Activated CD8-positive, alpha-beta memory T cell treated with anti-CD3 and anti-CD28 coated beads, Interleukin-2, amount 10 ng/mL, durations not matched to agents 7 days and 5 days (primary cell): Measurements from ENCODE around the gene MYZAP. TPM values are rescaled to one million over a fixed set of nuclear protein-coding genes. Genes with fewer than 3 reads are reported as not detected.

Experiments
- ATAC-seq: fragments of 150-1000 bp; cut with Tn5 transposase; one replicate; pipeline ENCODE4 v1.10.0; 2021; ENCODE audit warnings: moderate library complexity
- CTCF ChIA-PET: fragments of 350-600 bp; sonication (Branson Sonifier 250); formaldehyde crosslinking; loops from one replicate; lab custom pipeline; 2021; ENCODE audit warnings: antibody characterized with exemption; lab: Charles Lee
- DNase-seq: peaks from one replicate; pipeline ENCODE4 v3.0.0-alpha.2; 2020
- H3K27ac Mint-ChIP-seq: one replicate; pipeline ENCODE4 v1.8.0; 2021; ENCODE audit warnings: mild to moderate bottlenecking, mixed read lengths
- H3K27me3 Mint-ChIP-seq: one replicate; pipeline ENCODE4 v1.8.0; 2021; ENCODE audit warnings: mixed read lengths
- H3K36me3 Mint-ChIP-seq: one replicate; pipeline ENCODE4 v1.8.0; 2021; ENCODE audit warnings: mild to moderate bottlenecking, mixed read lengths
- H3K4me1 Mint-ChIP-seq: one replicate; pipeline ENCODE4 v1.8.0; 2021; ENCODE audit warnings: mixed read lengths
- H3K4me3 Mint-ChIP-seq: one replicate; pipeline ENCODE4 v1.8.0; 2021; ENCODE audit warnings: mild to moderate bottlenecking, moderate library complexity, mixed read lengths
- H3K9me3 Mint-ChIP-seq: one replicate; pipeline ENCODE4 v1.8.0; 2022; ENCODE audit warnings: low read depth, mixed read lengths
- total RNA-seq, 2 experiments: library from RNA; stranded (reverse); gene quantifications; one replicate each; pipeline ENCODE4 v1.2.3, GENCODE V29; 2021

Gene MYZAP
- total RNA-seq, 2 experiments from 2014 or later, result not detected

DNA sequence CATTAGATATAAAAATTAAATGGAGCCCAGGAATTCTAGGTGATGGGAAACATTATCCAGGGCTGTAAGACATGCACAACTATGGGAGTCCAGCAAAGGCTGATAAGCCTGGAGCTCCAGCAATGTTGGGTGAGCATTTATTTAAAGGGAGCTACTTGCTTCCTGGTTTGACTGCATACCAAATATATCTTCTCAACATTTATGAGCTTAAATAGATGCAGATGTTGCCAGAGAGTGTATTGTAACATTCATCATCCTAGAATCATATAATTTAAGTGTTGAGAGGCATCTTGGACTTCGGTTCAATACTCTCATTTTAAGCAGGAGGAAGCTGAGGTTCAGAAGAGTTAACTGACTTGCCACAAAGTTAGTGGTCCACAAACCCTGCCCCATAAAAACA lies 102.6 kb downstream of the MYZAP start:
- CTCF ChIA-PET, result no interaction called here
- DNase-seq, result no peak
- no peak for ATAC-seq
- no peaks in the 10 kb centered on the region for H3K9me3 Mint-ChIP-seq
- no peak overlapping the region for H3K27ac Mint-ChIP-seq
- peaks cover 34% of the 10 kb centered on the region for H3K27me3 Mint-ChIP-seq
- no peaks in the 10 kb centered on the region for H3K36me3 Mint-ChIP-seq
- H3K4me1 Mint-ChIP-seq, result peaks cover 4% of the 10 kb centered on the region
- no peak overlapping the region for H3K4me3 Mint-ChIP-seq

DNA sequence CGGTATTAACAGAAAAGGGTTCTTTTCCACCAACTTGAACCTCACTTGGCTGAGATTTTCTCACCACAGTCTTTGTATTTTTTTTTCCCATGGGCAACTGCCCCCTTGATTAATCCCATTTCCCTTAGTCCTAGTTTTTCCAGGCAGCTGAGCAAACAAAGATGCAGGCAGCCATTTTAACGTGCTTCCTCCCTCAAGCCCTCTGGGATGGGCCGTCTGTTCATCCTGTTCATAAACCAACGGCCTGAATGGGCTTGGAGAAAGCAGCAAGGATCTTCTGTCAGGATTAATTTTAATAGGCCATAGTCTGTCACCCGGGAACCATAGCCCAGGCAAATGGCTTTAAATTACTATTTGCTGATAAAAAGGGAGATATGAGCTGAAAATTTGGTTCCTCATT lies 104.4 kb downstream of the MYZAP start:
- Mint-ChIP-seq H3K36me3 (no peaks in the 10 kb centered on the region), H3K4me1 (peaks cover 4% of the 10 kb centered on the region), H3K9me3 (no peaks in the 10 kb centered on the region), H3K4me3 (no peak overlapping the region), H3K27me3 (peaks cover 43% of the 10 kb centered on the region), H3K27ac (no peak overlapping the region)
- ATAC-seq (no peak), DNase-seq (no peak)
- CTCF ChIA-PET, result interaction anchor here (0.9 to 1.5 kb wide), 3 partner anchors 17 to 55 kb away, joined by 3 read pairs; no protein-coding TSS in a partner anchor

DNA sequence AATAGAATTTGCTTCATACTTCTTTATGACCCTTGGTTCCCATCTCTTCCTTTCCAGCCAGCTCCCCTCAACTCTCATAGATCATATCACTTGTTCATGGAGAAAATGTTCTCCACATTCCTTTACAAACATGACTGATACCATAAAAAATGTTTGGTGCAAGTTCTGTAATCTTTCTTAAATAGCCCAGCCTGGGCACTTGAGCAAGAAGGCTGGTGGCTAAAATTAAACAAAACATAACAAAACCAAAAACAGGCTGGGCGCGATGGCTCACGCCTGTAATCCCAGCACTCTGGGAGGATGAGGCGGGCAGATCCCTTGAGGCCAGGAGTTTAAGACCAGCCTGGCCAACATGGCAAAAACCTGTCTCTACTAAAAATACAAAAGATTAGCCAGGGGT lies 105.9 kb downstream of the MYZAP start:
- CTCF ChIA-PET, result interaction anchor here (1.0 to 1.5 kb wide), 2 partner anchors 11 to 18 kb away, joined by 3 read pairs; no protein-coding TSS in a partner anchor
- ATAC-seq (no peak), DNase-seq (no peak)
- no peak overlapping the region for H3K4me3 Mint-ChIP-seq
- H3K4me1 Mint-ChIP-seq, result peaks cover 4% of the 10 kb centered on the region
- H3K27ac Mint-ChIP-seq, result no peak overlapping the region
- H3K27me3 Mint-ChIP-seq, result peaks cover 49% of the 10 kb centered on the region
- H3K36me3 Mint-ChIP-seq, result no peaks in the 10 kb centered on the region
- H3K9me3 Mint-ChIP-seq, result no peaks in the 10 kb centered on the region

DNA sequence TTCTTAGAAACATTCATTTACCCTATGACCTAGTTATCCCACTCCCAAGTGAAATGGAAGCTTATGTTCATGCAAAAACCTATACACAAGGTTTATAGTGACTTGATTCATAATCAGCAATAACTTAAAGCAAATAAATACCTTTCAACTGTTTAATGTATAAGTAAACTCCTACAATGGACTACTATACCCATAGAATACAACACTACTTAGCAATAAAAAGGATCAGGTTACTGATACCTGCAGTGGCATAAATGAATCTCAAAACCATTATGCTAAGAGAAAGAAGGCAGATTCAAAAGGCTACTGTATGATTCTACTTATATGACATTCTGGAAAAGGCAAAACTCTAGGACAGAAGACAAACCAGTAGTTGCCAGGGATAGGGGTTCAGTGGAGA lies 106.5 kb downstream of the MYZAP start:
- Mint-ChIP-seq H3K27ac (no peak overlapping the region), H3K4me3 (no peak overlapping the region), H3K36me3 (no peaks in the 10 kb centered on the region), H3K4me1 (peaks cover 10% of the 10 kb centered on the region), H3K27me3 (peaks cover 49% of the 10 kb centered on the region), H3K9me3 (no peaks in the 10 kb centered on the region)
- ATAC-seq, result no peak
- CTCF ChIA-PET, result no interaction called here
- DNase-seq, result no peak

DNA sequence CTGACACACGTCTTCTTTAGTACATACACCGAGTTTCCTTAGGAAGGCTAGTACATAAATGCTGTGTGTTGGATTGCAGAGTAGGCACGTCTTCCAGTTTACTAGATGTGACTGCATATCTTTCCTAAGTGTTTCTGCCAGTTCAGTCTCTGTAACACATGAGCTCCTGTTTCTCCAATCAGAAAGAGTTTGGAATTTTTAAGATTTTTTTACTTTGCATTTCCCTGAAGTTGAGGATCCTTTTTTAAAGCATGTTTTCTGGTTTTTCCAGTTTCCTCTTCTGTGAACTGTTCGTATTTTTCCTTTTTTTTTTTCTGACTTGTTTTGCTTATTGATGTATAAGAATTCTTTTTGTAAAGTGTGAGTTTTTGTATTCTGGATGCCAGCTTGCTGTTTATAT lies 107.3 kb downstream of the MYZAP start:
- H3K27me3 Mint-ChIP-seq, result peaks cover 49% of the 10 kb centered on the region
- no peaks in the 10 kb centered on the region for H3K36me3 Mint-ChIP-seq
- ATAC-seq (no peak), DNase-seq (no peak)
- no peak overlapping the region for H3K4me3 Mint-ChIP-seq
- CTCF ChIA-PET, result interaction anchor here (0.6 kb wide), 1 partner anchor 431 kb away, joined by 3 read pairs; no protein-coding TSS in a partner anchor
- no peaks in the 10 kb centered on the region for H3K9me3 Mint-ChIP-seq
- no peak overlapping the region for H3K27ac Mint-ChIP-seq
- H3K4me1 Mint-ChIP-seq, result peaks cover 17% of the 10 kb centered on the region

DNA sequence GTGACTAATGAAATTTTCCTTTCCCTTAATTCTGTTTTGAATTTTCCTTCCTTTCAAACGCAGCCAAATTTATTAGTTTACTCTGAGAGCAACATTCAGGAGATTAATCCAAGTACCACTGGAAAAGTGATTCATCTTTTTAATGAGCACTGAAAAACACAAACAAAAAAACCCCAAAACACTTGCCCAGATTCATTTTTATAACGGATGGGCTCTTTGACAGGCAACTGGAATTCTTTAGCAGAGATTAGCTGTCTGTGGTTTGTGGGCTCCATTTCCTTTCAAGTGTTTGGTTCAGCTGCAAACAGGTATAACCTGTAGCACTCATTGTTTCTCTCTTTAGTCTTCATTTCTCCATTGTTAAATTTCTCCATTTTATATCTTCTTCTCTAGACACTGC lies 111.7 kb downstream of the MYZAP start:
- CTCF ChIA-PET, result no interaction called here
- ATAC-seq (no peak), DNase-seq (peak; percentile 47)
- peaks cover 34% of the 10 kb centered on the region for H3K4me1 Mint-ChIP-seq
- no peak overlapping the region for H3K27ac Mint-ChIP-seq
- H3K36me3 Mint-ChIP-seq, result peaks cover 3% of the 10 kb centered on the region
- peaks cover 22% of the 10 kb centered on the region for H3K27me3 Mint-ChIP-seq
- no peaks in the 10 kb centered on the region for H3K9me3 Mint-ChIP-seq
- no peak overlapping the region for H3K4me3 Mint-ChIP-seq

DNA sequence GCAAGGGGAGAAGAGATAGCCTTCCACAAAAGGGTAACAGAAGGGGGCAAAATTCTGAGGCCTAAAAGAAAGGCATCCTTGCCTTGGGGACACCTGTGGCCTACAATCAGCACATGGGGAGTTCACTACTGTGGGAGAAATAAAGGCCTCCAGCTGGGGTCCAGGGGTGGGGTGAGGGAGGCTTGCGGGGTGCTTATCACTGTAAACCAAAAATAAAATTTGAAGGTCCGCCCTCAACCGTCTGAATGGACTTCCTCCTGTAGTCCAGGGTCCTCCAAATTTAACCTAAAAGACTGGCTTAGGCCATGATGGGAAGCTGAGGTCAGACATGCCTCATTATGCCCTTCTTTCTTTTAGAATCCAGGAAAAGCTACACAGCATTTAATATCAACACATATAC lies 112.7 kb downstream of the MYZAP start:
- Mint-ChIP-seq H3K4me3 (no peak overlapping the region), H3K27ac (no peak overlapping the region), H3K9me3 (no peaks in the 10 kb centered on the region), H3K4me1 (peaks cover 44% of the 10 kb centered on the region), H3K27me3 (peaks cover 15% of the 10 kb centered on the region), H3K36me3 (peaks cover 9% of the 10 kb centered on the region)
- ATAC-seq (no peak), DNase-seq (no peak)
- CTCF ChIA-PET, result no interaction called here

DNA sequence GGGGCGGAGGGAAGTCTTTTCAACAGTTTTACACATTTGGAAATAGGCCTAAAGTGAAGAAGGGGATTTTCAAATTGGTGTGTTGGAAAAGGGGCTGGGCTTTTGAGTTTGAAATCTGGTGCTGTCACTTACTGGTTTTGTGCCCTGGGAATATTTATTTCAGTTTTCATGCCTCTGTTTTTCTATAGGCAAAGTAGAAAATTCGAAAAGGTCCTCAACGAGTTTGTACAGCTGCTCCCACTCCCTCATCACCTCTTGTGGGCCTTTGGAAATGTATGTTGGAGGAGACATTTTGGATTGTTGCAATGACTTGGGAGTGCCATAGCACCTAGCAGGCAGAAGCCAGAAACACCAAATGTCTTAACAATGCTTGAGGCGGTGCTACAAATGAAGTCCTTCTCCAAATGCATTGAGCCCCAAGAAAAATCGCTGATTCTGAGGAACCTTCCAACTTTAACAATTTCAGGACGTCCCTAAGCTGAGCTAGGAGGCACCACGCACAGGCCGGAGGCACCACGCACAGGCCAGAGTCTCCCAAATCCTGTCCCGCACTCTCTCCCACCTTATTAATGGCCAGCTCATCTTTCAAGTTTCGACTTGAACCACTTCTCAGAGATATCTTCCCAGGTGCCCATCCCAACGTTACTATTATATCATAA lies 114.2 kb downstream of the MYZAP start:
- peaks cover 21% of the 10 kb centered on the region for H3K36me3 Mint-ChIP-seq
- ATAC-seq (peak; percentile 3), DNase-seq (no peak)
- peak overlapping the region; percentile 86 for H3K27ac Mint-ChIP-seq
- H3K9me3 Mint-ChIP-seq, result no peaks in the 10 kb centered on the region
- CTCF ChIA-PET, result interaction anchor here (0.9 to 4.8 kb wide), 6 partner anchors 27 to 399 kb away, joined by 3 to 25 read pairs (median 4); no protein-coding TSS in a partner anchor
- peak overlapping the region; percentile 77 for H3K4me3 Mint-ChIP-seq
- H3K4me1 Mint-ChIP-seq, result peaks cover 56% of the 10 kb centered on the region
- H3K27me3 Mint-ChIP-seq, result peaks cover 6% of the 10 kb centered on the region

DNA sequence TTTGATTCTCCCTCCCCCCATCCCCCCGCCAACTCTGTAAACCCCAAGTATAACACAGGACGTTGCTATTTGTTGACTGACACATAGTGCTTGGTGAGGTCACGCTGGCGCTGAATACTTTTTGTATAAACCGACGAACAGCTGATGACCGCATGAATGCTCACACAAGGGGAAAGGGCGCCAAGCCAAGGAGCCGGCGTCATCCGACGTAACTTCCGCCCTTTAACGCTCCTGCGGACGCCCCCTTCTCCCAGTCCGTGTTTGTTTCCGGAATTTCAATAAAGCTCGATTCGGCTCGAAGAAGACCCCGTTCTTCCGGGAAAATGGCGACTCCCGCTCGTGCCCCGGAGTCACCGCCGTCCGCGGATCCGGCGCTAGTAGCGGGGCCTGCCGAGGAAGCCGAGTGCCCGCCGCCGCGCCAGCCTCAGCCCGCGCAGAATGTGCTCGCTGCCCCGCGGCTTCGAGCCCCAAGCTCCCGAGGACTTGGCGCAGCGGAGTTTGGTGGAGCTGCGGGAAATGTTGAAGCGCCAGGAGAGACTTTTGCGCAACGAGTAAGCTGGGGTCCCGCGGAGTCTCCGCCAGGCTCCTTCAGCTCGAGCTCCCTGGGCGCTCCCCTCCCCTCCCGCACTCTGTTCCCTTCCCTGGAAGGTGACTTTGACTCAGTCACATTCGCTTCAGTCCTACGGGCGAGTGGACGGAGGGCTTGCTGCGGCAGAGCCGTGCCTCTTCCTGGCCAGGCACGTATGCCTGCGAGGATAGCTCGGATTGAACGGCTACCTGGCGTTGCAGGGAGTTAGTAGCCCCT lies 114.9 kb downstream of the MYZAP start, which contains the start of gene POLR2M:
Gene POLR2M (plus strand): TSS at position 310 of the 805 bp plus-strand sequence. CDS start 129 bp downstream, at position 439.
- CTCF ChIA-PET, result interaction anchor here (0.9 to 4.8 kb wide), 9 partner anchors 12 to 400 kb away, joined by 3 to 25 read pairs (median 3); no protein-coding TSS in a partner anchor

DNA sequence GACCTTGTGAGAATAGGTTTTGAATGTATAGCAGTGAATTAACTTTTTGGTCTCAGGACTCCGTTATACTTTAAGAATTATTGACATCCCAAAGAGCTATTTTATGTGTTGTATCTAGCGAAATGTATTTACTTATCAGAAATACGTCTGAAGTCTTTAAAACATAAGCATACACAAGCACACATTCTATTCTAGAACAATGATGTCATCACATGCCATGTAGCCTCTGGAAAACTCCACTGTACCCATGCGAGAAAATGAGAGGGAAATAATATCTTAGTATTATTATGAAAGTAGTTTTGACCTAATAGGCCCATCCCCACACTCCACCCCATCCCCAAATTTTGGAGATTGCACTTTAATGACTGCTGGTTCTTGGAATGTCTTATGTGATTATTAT lies 116.3 kb downstream of the MYZAP start:
- no peaks in the 10 kb centered on the region for H3K9me3 Mint-ChIP-seq
- H3K4me3 Mint-ChIP-seq, result peak overlapping the region; percentile 77
- CTCF ChIA-PET, result interaction anchor here (1.0 to 4.8 kb wide), 5 partner anchors 11 to 362 kb away, joined by 3 to 25 read pairs (median 3); no protein-coding TSS in a partner anchor
- ATAC-seq (no peak), DNase-seq (no peak)
- H3K27ac Mint-ChIP-seq, result peak overlapping the region; percentile 38
- peaks cover 36% of the 10 kb centered on the region for H3K36me3 Mint-ChIP-seq
- H3K27me3 Mint-ChIP-seq, result no peaks in the 10 kb centered on the region
- peaks cover 60% of the 10 kb centered on the region for H3K4me1 Mint-ChIP-seq

More for the DNA sequence above, 114.9 kb downstream of the MYZAP start, which contains the start of gene POLR2M:
- Mint-ChIP-seq H3K4me3 (peak within 1 kb of the TSS; percentile 77), H3K27me3 (peaks cover 6% of the 10 kb centered on the region), H3K27ac (peak within 1 kb of the TSS; percentile 86), H3K4me1 (peaks cover 59% of the 10 kb centered on the region), H3K9me3 (no peaks in the 10 kb centered on the region), H3K36me3 (peaks cover 26% of the 10 kb centered on the region)
- DNase-seq, result peak; percentile 95
- peak; percentile 93 for ATAC-seq

DNA sequence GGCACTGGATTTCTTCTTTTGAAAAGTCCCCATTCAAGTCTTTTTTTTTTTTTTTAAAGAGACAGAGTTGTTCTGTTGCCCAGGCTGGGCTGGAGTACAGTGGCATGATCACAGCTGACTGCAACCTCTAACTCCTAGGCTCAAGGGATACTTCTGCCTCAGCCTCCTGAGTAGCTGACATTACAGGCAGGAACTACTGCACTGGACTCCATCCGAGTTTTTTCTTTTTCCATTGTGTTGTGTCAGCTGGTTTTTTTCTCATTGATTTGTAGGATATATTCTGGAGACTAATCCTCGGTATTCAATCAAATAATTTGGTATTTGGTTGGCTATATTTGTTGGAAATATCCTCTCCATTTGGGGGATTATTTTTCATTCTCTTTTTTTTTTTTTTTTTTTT lies 126.6 kb downstream of the MYZAP start:
- Mint-ChIP-seq H3K4me1 (no peaks in the 10 kb centered on the region), H3K27ac (no peak overlapping the region), H3K36me3 (peaks cover 45% of the 10 kb centered on the region), H3K27me3 (no peaks in the 10 kb centered on the region), H3K9me3 (peaks cover 3% of the 10 kb centered on the region), H3K4me3 (no peak overlapping the region)
- CTCF ChIA-PET, result interaction anchor here (0.9 kb wide), 1 partner anchor 11 kb away, joined by 3 read pairs; no protein-coding TSS in a partner anchor
- DNase-seq, result no peak
- ATAC-seq, result no peak

DNA sequence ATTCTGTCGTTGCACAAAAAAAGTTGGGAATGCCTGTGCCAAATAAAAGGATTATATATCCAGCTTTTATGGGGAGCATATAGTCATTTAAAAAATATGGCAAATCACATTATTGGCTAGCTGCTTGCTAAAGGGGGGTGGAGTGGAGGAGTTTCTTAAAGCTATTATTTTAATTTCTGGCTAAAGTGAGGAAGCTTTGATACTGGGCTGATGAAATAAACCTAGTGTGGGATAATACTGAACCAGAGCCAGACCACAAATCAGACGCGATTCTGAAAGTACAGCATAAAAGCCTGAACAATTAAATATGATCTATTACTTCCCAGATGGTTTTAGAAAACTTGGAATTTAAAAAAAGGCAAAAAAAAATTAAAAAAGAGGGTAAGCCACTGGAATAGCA lies 129.2 kb downstream of the MYZAP start:
- Mint-ChIP-seq H3K9me3 (peaks cover 5% of the 10 kb centered on the region), H3K4me1 (no peaks in the 10 kb centered on the region), H3K27ac (no peak overlapping the region), H3K36me3 (peaks cover 33% of the 10 kb centered on the region), H3K27me3 (no peaks in the 10 kb centered on the region), H3K4me3 (no peak overlapping the region)
- ATAC-seq (no peak), DNase-seq (no peak)
- CTCF ChIA-PET, result interaction anchor here (1.2 to 1.3 kb wide), 2 partner anchors 12 to 15 kb away, joined by 3 to 7 read pairs; no protein-coding TSS in a partner anchor

DNA sequence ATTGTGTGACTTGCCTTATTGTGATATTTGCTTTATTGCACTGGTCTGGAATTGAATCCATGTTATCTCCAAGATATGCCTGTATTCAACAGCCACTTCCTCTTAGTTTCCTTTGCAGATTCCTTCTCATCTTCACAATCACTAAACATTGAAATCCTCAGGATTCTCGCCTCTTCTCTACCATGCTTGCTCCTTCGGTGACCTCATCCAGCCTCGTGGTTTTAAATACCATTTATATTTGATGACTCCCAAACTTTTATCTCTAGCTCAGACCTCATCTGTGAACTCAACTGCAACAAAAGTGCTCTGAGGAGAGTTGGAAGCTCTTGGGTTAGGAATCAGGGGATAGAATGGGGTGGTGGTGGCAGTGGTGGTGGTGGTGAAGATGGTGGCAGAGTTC lies 134.7 kb downstream of the MYZAP start:
- Mint-ChIP-seq H3K4me1 (no peaks in the 10 kb centered on the region), H3K27me3 (no peaks in the 10 kb centered on the region)
- CTCF ChIA-PET, result no interaction called here

More for the DNA sequence above, 134.7 kb downstream of the MYZAP start:
- Mint-ChIP-seq H3K27ac (no peak overlapping the region), H3K36me3 (peaks cover 8% of the 10 kb centered on the region), H3K9me3 (peaks cover 2% of the 10 kb centered on the region), H3K4me3 (no peak overlapping the region)
- DNase-seq (no peak), ATAC-seq (no peak)
